ENCODE results near the gene GRID1. TPM values are rescaled to one million over a fixed set of nuclear protein-coding genes. Genes with fewer than 3 reads are reported as not detected.

The GRID1 gene
- total RNA-seq, 1 experiment from 2014 or later, result not detected

DNA sequence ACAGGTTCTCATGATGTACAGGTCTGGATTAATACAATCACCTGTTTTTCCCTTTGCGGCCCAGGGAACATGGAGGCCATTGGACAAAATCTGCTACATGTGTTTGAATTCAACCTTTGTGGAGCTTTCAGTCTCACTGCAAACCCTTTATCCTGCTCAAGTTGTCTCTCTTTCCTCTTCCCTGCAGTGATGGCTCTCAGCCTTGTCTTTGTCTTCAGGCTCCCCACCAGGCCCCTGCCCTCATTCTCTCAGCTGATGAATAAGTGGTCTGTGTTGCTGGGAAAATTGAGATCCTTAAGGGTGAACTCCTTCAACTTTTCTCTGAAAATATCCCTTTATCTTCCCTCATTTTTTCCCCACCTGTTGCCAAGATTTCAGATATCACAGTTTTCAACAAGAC, 791.2 kb downstream of the GRID1 start:
- no TSS peak for BruUV-seq (replicated peaks)
- Mint-ChIP-seq H3K27ac (ENCODE audit: unreplicated experiment) (no peak overlapping the region), H3K9me3 (ENCODE audit: low read depth, unreplicated experiment) (peaks cover 9% of the 10 kb centered on the region), H3K27me3 (ENCODE audit: unreplicated experiment) (no peaks in the 10 kb centered on the region), H3K4me1 (ENCODE audit: low read depth, unreplicated experiment) (no peaks in the 10 kb centered on the region), H3K36me3 (ENCODE audit: insufficient read depth, unreplicated experiment) (no peaks in the 10 kb centered on the region), H3K4me3 (ENCODE audit: low read depth, unreplicated experiment) (no peak overlapping the region)
- DNase-seq, result no peak
- intact Hi-C loops (cut with micrococcal nuclease; ENCODE audit: unreplicated experiment), result no loop called here
- CTCF ChIA-PET, result no interaction called here
- TF ChIP-seq CTCF (IDR thresholded peaks at IDR 0.05; ENCODE audit: unreplicated experiment), result no peak

DNA sequence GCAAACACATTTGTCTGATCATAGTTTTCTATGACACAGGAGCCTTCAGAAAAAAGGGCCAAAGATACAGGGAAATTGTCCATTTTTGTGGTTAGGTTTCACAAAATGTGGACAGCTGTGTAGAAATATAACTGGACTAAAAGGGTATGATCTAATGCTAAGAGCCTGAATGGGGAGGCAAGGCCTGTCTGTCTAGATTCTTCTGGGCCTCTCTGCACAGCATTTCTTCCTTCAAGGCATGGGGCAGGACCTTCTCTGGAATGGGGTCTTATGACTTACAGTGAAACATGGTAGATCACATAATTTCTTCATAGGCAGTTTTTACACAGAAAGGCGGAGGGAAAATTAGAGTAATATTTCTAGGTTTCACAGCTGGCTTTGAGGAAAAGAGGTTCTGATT, 795.7 kb downstream of the GRID1 start:
- no TSS peak for BruUV-seq (replicated peaks)
- CTCF ChIA-PET, result no interaction called here
- Mint-ChIP-seq H3K9me3 (ENCODE audit: low read depth, unreplicated experiment) (peaks cover 5% of the 10 kb centered on the region), H3K36me3 (ENCODE audit: insufficient read depth, unreplicated experiment) (no peaks in the 10 kb centered on the region), H3K27ac (ENCODE audit: unreplicated experiment) (no peak overlapping the region), H3K4me3 (ENCODE audit: low read depth, unreplicated experiment) (no peak overlapping the region), H3K27me3 (ENCODE audit: unreplicated experiment) (no peaks in the 10 kb centered on the region), H3K4me1 (ENCODE audit: low read depth, unreplicated experiment) (no peaks in the 10 kb centered on the region)
- no peak for DNase-seq
- no peak for TF ChIP-seq CTCF (IDR thresholded peaks at IDR 0.05; ENCODE audit: unreplicated experiment)
- intact Hi-C loops (cut with micrococcal nuclease; ENCODE audit: unreplicated experiment), result no loop called here

- CTCF ChIA-PET, result no interaction called here
- no peak overlapping the region for H3K27ac Mint-ChIP-seq (ENCODE audit: unreplicated experiment)
Observed at GRCh38 chr10:85565381-85565780, 801.2 kb downstream of the GRID1 start.

DNA sequence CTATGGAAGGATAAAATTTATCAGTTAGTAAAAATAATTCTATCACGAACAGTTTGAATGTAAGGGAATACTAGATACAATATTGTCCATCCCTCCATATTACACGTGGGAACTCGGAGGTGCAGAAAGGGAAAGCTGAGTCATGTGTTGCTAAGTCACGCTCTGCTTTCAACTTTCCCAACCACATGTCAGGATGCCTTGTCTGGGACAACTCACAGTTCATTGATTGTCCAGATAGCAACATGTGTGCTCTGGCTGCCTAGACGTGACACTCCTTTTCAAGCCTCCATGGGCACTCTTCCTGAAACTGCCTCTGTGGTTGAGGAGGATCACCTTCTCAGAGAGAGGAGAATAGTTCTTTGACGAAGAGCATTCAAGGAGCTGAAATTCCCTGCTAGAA, 808.1 kb downstream of the GRID1 start:
- no peak for DNase-seq
- no peak for TF ChIP-seq CTCF (IDR thresholded peaks at IDR 0.05; ENCODE audit: unreplicated experiment)
- CTCF ChIA-PET, result no interaction called here
- no peak overlapping the region for H3K27ac Mint-ChIP-seq (ENCODE audit: unreplicated experiment)
- no TSS peak for BruUV-seq (replicated peaks)
- no peaks in the 10 kb centered on the region for H3K9me3 Mint-ChIP-seq (ENCODE audit: low read depth, unreplicated experiment)
- H3K36me3 Mint-ChIP-seq (ENCODE audit: insufficient read depth, unreplicated experiment), result no peaks in the 10 kb centered on the region
- intact Hi-C loops (cut with micrococcal nuclease; ENCODE audit: unreplicated experiment), result loop anchor here (10.0 kb wide), 1 partner anchor 186 kb away; no protein-coding TSS in a partner anchor
- H3K4me3 Mint-ChIP-seq (ENCODE audit: low read depth, unreplicated experiment), result no peak overlapping the region
- H3K4me1 Mint-ChIP-seq (ENCODE audit: low read depth, unreplicated experiment), result no peaks in the 10 kb centered on the region
- H3K27me3 Mint-ChIP-seq (ENCODE audit: unreplicated experiment), result no peaks in the 10 kb centered on the region

More at GRCh38 chr10:85565381-85565780, 801.2 kb downstream of the GRID1 start:
- Mint-ChIP-seq H3K27me3 (ENCODE audit: unreplicated experiment) (no peaks in the 10 kb centered on the region), H3K4me1 (ENCODE audit: low read depth, unreplicated experiment) (no peaks in the 10 kb centered on the region), H3K36me3 (ENCODE audit: insufficient read depth, unreplicated experiment) (no peaks in the 10 kb centered on the region), H3K4me3 (ENCODE audit: low read depth, unreplicated experiment) (no peak overlapping the region), H3K9me3 (ENCODE audit: low read depth, unreplicated experiment) (no peaks in the 10 kb centered on the region)
- DNase-seq, result no peak
- intact Hi-C loops (cut with micrococcal nuclease; ENCODE audit: unreplicated experiment), result no loop called here
- no peak for TF ChIP-seq CTCF (IDR thresholded peaks at IDR 0.05; ENCODE audit: unreplicated experiment)
- no TSS peak for BruUV-seq (replicated peaks)
